Neural progenitor cell (in vitro differentiated cells): ENCODE data around the gene S1PR5. TPM values are rescaled to one million over a fixed set of nuclear protein-coding genes. Genes with fewer than 3 reads are reported as not detected.
"Not testable (repeated sequence)": the region's sequence is repeated elsewhere in the genome, so short reads cannot be mapped to it uniquely, and the experiment has no call there.

ENCODE experiments used
- DNase-seq: peaks from one replicate; pipeline ENCODE4 v3.0.0-alpha.2; 2016; ENCODE audit warnings: low spot score
- H2AFZ ChIP-seq: fragments of 200-600 bp; sonication (generic); replicated peaks from 2 replicates; pipeline ENCODE4 v1.6.1; 2016; ENCODE audit warnings: antibody characterized with exemption
- H3F3A ChIP-seq: fragments of 200-600 bp; sonication (generic); 2 replicates; pipeline ENCODE4 v1.6.1; 2016; ENCODE audit warnings: antibody characterized with exemption, low read depth
- H3K27ac ChIP-seq: fragments of 200-600 bp; sonication (generic); 2 replicates; pipeline ENCODE4 v1.5.1; 2016; ENCODE audit warnings: mild to moderate bottlenecking
- H3K27me3 ChIP-seq: fragments of 200-600 bp; sonication (generic); 2 replicates; pipeline ENCODE4 v1.6.1; 2016; ENCODE audit warnings: mild to moderate bottlenecking, moderate library complexity
- H3K36me3 ChIP-seq: fragments of 200-600 bp; sonication (generic); 2 replicates; pipeline ENCODE4 v1.5.1; 2016
- H3K4me1 ChIP-seq: fragments of 200-600 bp; sonication (generic); 2 replicates; pipeline ENCODE4 v1.6.1; 2016; ENCODE audit warnings: mixed run types
- H3K4me2 ChIP-seq: fragments of 200-600 bp; sonication (generic); 2 replicates; pipeline ENCODE4 v1.6.1; 2016
- H3K4me3 ChIP-seq: fragments of 200-600 bp; sonication (generic); 2 replicates; pipeline ENCODE4 v1.5.1; 2016
- H3K79me2 ChIP-seq: fragments of 200-600 bp; sonication (generic); 2 replicates; pipeline ENCODE4 v1.6.1; 2016; ENCODE audit warnings: low read depth
- H3K9ac ChIP-seq: fragments of 200-600 bp; sonication (generic); 2 replicates; pipeline ENCODE4 v1.6.1; 2016
- H3K9me3 ChIP-seq: fragments of 200-600 bp; sonication (generic); 2 replicates; pipeline ENCODE4 v1.5.1; 2016; ENCODE audit warnings: low read depth
- H4K20me1 ChIP-seq: fragments of 200-600 bp; sonication (generic); 2 replicates; pipeline ENCODE4 v1.6.1; 2016; ENCODE audit warnings: low read depth
- H3K27ac Mint-ChIP-seq: 3 replicates; pipeline ENCODE4 v1.8.0; 2021; ENCODE audit warnings: mixed read lengths
- H3K27me3 Mint-ChIP-seq: 2 replicates; pipeline ENCODE4 v1.8.0; 2022; ENCODE audit warnings: low read depth, mild to moderate bottlenecking, inconsistent platforms, moderate library complexity, mixed read lengths; ENCODE audit not compliant: insufficient read depth
- H3K36me3 Mint-ChIP-seq: 3 replicates; pipeline ENCODE4 v1.8.0; 2021; ENCODE audit warnings: mixed read lengths
- H3K4me1 Mint-ChIP-seq: 3 replicates; pipeline ENCODE4 v1.8.0; 2021; ENCODE audit warnings: mixed read lengths
- H3K4me3 Mint-ChIP-seq: 3 replicates; pipeline ENCODE4 v1.8.0; 2021; ENCODE audit warnings: mild to moderate bottlenecking, moderate library complexity, mixed read lengths
- H3K9me3 Mint-ChIP-seq: 3 replicates; pipeline ENCODE4 v1.8.0; 2020; ENCODE audit warnings: mixed read lengths
- EZH2 ChIP-seq: fragments of 200-600 bp; sonication (generic); IDR thresholded peaks from 2 replicates; pipeline ENCODE4 v1.6.1; 2017; ENCODE audit warnings: antibody characterized with exemption, mild to moderate bottlenecking, moderate library complexity
- EZH2phosphoT487 ChIP-seq: fragments of 200-600 bp; sonication (generic); IDR thresholded peaks from 2 replicates; pipeline ENCODE4 v1.6.1; 2017; ENCODE audit warnings: antibody characterized with exemption
- total RNA-seq: library from RNA; depleted of rRNA; stranded (reverse); fragments of >200 nt; gene quantifications from 2 replicates; pipeline ENCODE4 v1.2.3, GENCODE V29; 2015; ENCODE audit warnings: low replicate concordance
- TF ChIP-seq, protein P1 (sequence below): fragments of 200-600 bp; sonication (generic); IDR thresholded peaks from 2 replicates; pipeline ENCODE4 v1.5.1; 2017; ENCODE audit warnings: antibody characterized with exemption, mild to moderate bottlenecking

S1PR5 gene
- total RNA-seq, 1 donor from 2014 or later = 0.15 TPM

GRCh38 chr19:10535613-10536012, 18.4 kb upstream of the S1PR5 start:
- Mint-ChIP-seq H3K27me3 (peaks cover 11% of the 10 kb centered on the region), H3K4me3 (no peak overlapping the region), H3K4me1 (no peaks in the 10 kb centered on the region), H3K9me3 (no peaks in the 10 kb centered on the region), H3K36me3 (no peaks in the 10 kb centered on the region), H3K27ac (no peak overlapping the region)
- Histone ChIP-seq H3K4me3 (no peak overlapping the region), H3F3A (no peaks in the 10 kb centered on the region), H3K27me3 (no peaks in the 10 kb centered on the region), H3K9ac (no peak overlapping the region), H4K20me1 (no peaks in the 10 kb centered on the region), H3K4me2 (no peak overlapping the region), H3K36me3 (no peaks in the 10 kb centered on the region), H3K4me1 (no peaks in the 10 kb centered on the region), H3K27ac (no peak overlapping the region), H3K9me3 (no peaks in the 10 kb centered on the region), H2AFZ (no peak overlapping the region), H3K79me2 (no peaks in the 10 kb centered on the region)
- no peak for DNase-seq
- TF ChIP-seq, protein P1, sequence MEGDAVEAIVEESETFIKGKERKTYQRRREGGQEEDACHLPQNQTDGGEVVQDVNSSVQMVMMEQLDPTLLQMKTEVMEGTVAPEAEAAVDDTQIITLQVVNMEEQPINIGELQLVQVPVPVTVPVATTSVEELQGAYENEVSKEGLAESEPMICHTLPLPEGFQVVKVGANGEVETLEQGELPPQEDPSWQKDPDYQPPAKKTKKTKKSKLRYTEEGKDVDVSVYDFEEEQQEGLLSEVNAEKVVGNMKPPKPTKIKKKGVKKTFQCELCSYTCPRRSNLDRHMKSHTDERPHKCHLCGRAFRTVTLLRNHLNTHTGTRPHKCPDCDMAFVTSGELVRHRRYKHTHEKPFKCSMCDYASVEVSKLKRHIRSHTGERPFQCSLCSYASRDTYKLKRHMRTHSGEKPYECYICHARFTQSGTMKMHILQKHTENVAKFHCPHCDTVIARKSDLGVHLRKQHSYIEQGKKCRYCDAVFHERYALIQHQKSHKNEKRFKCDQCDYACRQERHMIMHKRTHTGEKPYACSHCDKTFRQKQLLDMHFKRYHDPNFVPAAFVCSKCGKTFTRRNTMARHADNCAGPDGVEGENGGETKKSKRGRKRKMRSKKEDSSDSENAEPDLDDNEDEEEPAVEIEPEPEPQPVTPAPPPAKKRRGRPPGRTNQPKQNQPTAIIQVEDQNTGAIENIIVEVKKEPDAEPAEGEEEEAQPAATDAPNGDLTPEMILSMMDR = no peak
- no peak for TF ChIP-seq EZH2

- H3K4me2 ChIP-seq = no peak overlapping the region
Measured at GRCh38 chr19:10533646-10534386, 16.6 kb upstream of the S1PR5 start.

DNA sequence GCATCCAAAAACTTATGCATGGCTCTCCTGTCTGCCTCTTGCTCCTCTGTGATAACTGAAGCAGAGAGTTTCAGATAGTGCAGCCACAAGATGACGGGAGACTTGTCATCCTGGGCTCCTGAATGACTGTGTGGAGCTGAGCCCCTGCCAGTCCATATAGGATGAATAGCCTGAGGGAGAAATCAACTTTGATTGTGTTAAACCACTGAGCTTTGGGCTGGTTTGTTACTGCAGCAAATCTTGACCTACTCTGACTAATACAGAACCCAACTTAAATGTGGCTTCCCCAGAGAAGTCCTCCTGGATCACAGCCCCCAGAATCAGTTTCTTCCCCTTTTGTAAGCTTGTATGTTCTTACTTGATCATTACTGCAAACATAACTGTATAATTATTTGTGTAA, 15.2 kb upstream of the S1PR5 start:
- Histone ChIP-seq H3K27me3 (no peaks in the 10 kb centered on the region), H3K27ac (no peak overlapping the region)

More at GRCh38 chr19:10533646-10534386, 16.6 kb upstream of the S1PR5 start:
- H3K9ac ChIP-seq = no peak overlapping the region
- TF ChIP-seq EZH2phosphoT487 (no peak), EZH2 (no peak)
- TF ChIP-seq, protein P1 = no peak
- H2AFZ ChIP-seq = no peak overlapping the region
- no peaks in the 10 kb centered on the region for H3K36me3 ChIP-seq
- no peaks in the 10 kb centered on the region for H3K9me3 ChIP-seq
- H3K36me3 Mint-ChIP-seq = no peaks in the 10 kb centered on the region
- no peaks in the 10 kb centered on the region for H3K4me1 ChIP-seq
- H3K9me3 Mint-ChIP-seq = no peaks in the 10 kb centered on the region
- no peaks in the 10 kb centered on the region for H4K20me1 ChIP-seq
- H3F3A ChIP-seq = no peaks in the 10 kb centered on the region
- H3K4me1 Mint-ChIP-seq = no peaks in the 10 kb centered on the region
- no peak overlapping the region for H3K4me3 ChIP-seq
- H3K27me3 Mint-ChIP-seq = peaks cover 11% of the 10 kb centered on the region
- no peak overlapping the region for H3K4me3 Mint-ChIP-seq
- no peaks in the 10 kb centered on the region for H3K27me3 ChIP-seq
- DNase-seq = no peak
- no peak overlapping the region for H3K27ac Mint-ChIP-seq
- no peak overlapping the region for H3K27ac ChIP-seq
- H3K79me2 ChIP-seq = no peaks in the 10 kb centered on the region

GRCh38 chr19:10526887-10527286, 9.6 kb upstream of the S1PR5 start:
- not testable (repeated sequence) for H3K9me3 Mint-ChIP-seq, H3K4me3 ChIP-seq, H2AFZ ChIP-seq, H3K4me1 Mint-ChIP-seq, H3K79me2 ChIP-seq, H3K4me1 ChIP-seq, H3K27me3 ChIP-seq, H3K36me3 Mint-ChIP-seq, H3K27ac Mint-ChIP-seq, H3K4me2 ChIP-seq, H3K9me3 ChIP-seq, H3K27ac ChIP-seq, H3K27me3 Mint-ChIP-seq, H3K36me3 ChIP-seq, DNase-seq, H4K20me1 ChIP-seq, H3K9ac ChIP-seq, H3K4me3 Mint-ChIP-seq, H3F3A ChIP-seq

More for the DNA sequence above, 15.2 kb upstream of the S1PR5 start:
- Mint-ChIP-seq H3K27ac (no peak overlapping the region), H3K36me3 (no peaks in the 10 kb centered on the region), H3K4me3 (no peak overlapping the region), H3K4me1 (no peaks in the 10 kb centered on the region), H3K9me3 (no peaks in the 10 kb centered on the region), H3K27me3 (peaks cover 11% of the 10 kb centered on the region)
- H3K4me1 ChIP-seq = no peaks in the 10 kb centered on the region
- no peaks in the 10 kb centered on the region for H4K20me1 ChIP-seq
- TF ChIP-seq EZH2 (no peak), EZH2phosphoT487 (no peak)
- TF ChIP-seq, protein P1 = no peak
- H3K9me3 ChIP-seq = no peaks in the 10 kb centered on the region
- no peaks in the 10 kb centered on the region for H3F3A ChIP-seq
- DNase-seq = no peak
- no peak overlapping the region for H3K4me2 ChIP-seq
- no peaks in the 10 kb centered on the region for H3K36me3 ChIP-seq
- no peak overlapping the region for H3K4me3 ChIP-seq
- H3K9ac ChIP-seq = no peak overlapping the region
- no peaks in the 10 kb centered on the region for H3K79me2 ChIP-seq
- H2AFZ ChIP-seq = no peak overlapping the region
